GM19455 (cell line): ENCODE measurements around the gene TARS3.
"Not testable (repeated sequence)": the region's sequence is repeated elsewhere in the genome, so short reads cannot be mapped to it uniquely, and the experiment has no call there.

Experiments used
- ATAC-seq: cut with Tn5 transposase; IDR thresholded peaks from one replicate; pipeline ENCODE4 v1.9.1; 2021; ENCODE audit not compliant: unreplicated experiment

Gene TARS3

DNA sequence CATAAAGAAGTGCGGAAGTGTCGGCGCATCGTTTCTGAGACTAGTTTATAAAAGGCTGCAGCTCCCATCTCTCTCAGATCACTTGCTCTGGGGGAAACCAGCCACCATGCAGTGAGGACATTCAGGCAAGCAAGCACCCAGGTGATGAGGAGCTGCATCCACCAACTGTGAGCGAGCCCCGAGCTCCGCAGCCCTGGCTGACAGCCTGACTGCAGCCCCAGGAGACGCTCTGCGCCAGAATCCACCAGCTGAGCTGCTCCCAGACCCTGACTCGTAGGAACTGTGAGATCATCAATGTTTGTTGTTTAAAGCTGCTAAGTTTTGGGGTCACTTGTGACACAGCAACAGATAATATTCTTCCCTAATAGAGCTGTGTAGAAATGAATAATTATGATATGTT, 67.1 kb downstream of the TARS3 start:
- no peak for ATAC-seq

GRCh38 chr15:101654624-101655337, 69.5 kb downstream of the TARS3 start:
- ATAC-seq = not testable (repeated sequence)

- no peak for ATAC-seq
These were observed 70.1 kb downstream of the TARS3 start for GRCh38 chr15:101654171-101654570.

GRCh38 chr15:101652786-101653430, 71.4 kb downstream of the TARS3 start:
- peak; percentile 14 for ATAC-seq

- ATAC-seq = peak; percentile 92
These were observed 72.0 kb downstream of the TARS3 start, which contains the start of gene TM2D3 for GRCh38 chr15:101652098-101652785. Gene TM2D3, minus strand, starts transcription at chr15:101652381. Its CDS starts 20 bp downstream, at chr15:101652361.

- ATAC-seq = peak; percentile 46
These were observed 72.6 kb downstream of the TARS3 start for GRCh38 chr15:101651554-101652097.

DNA sequence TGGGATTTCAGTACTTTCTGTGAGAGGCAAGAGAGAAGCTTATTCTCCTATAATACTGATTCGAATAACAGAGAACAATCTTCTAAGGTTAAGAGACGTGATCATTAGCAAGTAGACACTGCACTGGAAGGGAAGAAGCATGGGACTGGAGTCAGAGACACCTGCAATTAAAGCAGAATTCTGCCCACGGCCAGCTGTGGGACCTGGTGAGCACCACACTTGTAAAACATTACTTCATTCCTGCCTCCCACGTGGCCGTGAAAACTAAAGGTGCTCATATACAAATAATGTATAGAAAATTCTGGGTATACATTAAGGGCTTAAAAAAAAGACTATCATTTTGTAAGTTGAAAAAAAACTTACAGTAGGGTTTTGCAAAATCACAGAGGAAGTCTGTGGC, 74.1 kb downstream of the TARS3 start:
- ATAC-seq = no peak

DNA sequence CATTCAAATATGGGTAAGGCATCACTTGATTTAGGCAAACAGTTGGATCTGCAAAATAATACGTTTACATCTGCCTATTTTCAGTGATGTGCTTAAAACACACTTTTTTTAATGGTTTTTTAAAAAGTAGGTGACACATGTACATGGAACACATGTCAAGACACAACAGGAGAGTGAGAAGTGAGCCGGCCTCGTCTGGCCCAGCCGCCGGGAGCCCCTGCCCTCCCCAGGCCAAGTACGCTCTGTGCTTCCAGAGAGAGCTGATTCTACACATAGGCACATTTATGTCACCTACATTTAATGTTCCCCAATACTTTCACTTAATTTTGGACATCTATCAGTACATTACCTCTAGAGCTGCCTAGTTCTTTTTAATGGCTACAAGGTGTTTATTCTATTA, 75.9 kb downstream of the TARS3 start:
- no peak for ATAC-seq

DNA sequence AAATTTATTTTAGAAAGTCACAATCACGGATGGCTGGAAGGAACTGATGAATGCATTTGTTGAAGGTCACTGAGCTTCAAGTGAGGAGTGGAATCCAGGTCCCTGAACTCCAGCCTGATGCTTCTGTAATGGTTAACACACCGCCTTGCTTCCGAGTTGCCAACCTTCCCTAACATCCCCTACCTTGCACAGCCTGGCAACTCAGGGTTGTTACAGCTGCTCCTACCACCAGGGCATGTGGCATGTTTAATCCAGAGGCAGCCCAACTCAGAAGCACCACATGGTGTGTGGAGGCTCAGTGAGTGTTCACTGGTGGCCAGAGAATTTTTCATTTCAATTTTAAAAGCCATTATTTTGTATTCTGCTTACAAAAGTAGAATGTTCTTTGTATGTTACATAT, 77.0 kb downstream of the TARS3 start:
- ATAC-seq = no peak

- no peak for ATAC-seq
These were observed 77.6 kb downstream of the TARS3 start for GRCh38 chr15:101646672-101647071.

GRCh38 chr15:101642361-101642760, 81.9 kb downstream of the TARS3 start:
- ATAC-seq = no peak

GRCh38 chr15:101641894-101642293, 82.4 kb downstream of the TARS3 start:
- no peak for ATAC-seq

DNA sequence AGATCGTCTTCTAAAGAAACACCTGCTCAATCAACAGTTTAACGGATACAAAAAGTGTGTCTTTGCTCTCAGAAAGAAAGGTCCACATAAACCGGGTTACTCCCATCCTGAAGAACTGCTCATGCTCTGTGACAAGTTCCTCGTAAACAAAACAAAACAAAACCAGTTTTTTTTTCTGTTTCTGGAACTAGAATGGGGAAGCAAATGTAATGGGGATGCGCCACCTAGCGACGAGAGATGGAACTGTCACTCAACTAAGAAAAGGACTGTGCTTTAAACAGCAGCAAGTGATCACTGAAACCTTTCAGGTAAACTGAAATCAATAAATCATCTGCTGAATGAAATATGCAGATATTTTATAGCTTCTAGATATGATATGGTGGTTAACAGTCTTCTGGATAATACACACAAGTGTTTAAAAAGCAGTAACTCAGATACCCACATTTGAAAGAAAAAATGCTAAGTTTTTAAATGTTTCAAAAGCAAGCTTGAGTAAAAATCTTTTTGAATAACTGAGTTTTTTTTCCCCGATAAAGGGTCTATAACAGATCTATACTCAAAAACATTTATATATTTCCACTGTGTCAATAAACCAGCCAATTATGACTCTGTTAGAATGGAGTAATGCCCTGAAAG, 83.0 kb downstream of the TARS3 start:
- ATAC-seq = no peak

GRCh38 chr15:101639667-101640066, 84.6 kb downstream of the TARS3 start:
- no peak for ATAC-seq

- no peak for ATAC-seq
These were observed 86.4 kb downstream of the TARS3 start for GRCh38 chr15:101637919-101638318.

- no peak for ATAC-seq
These were observed 86.8 kb downstream of the TARS3 start for GRCh38 chr15:101637516-101637915.

DNA sequence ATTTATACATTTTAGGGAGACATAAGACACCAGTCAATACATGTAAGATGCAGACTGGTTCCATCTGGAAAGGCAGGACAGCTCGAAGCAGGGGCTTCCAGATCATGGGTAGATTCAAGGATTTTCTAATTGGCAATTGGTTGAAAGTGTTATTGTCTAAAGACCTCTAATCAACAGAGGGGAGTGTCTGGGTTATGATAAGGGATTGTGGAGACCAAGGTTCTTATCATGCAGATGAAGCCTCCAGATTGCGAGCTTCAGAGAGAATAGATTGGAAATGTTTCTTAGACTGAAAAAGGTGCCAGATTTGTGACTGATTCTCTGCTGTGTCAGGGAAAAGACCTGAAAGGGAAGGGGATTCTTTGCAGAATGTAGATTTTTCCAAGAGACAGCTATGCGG, 87.2 kb downstream of the TARS3 start:
- no peak for ATAC-seq

DNA sequence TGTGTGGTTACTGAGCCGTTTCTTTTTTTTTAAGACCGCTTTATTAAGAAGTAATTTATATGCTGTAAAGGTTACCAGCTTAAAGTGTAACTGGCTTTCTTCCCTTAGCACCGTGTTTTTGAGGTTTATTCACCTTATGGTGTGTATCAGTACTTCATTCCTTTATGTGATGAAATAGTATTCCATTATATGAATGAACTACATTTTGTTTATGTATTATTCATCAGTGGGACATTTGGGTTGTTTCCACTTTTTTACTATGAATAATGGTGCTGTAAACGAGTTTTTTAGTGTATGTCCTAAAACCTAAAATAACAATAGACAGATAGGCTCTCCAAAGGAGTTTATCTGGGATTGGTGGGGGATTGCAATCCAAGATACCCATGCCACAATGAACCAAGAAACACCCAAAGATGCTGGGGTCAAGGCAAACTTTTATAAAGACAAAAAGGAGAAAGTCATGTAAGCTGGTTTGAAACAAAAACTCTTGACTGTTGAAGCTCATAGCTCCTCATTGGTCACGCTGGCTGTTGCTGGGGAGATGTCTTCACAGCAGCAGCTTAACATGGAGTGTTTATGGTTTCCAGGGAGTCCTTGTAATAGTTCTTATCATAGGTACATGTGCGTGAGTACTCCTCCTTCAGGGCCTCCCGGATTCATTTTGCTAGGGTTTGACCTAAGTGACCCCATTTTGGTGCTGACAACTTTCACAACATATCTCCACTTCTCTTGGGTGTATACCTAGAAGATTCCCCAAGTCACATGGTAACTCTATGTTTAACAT, 88.1 kb downstream of the TARS3 start:
- ATAC-seq = no peak

GRCh38 chr15:101633356-101633755, 90.9 kb downstream of the TARS3 start:
- ATAC-seq = no peak

- ATAC-seq = not testable (repeated sequence)
These were observed 97.5 kb downstream of the TARS3 start for GRCh38 chr15:101626729-101627128.
